Islet of Langerhans (tissue), 1 donor: ENCODE data around the gene OSBPL3.

Experiments
- FAIRE-seq: peaks from one replicate; lab custom pipeline; 2011; peaks lifted over from hg19 to GRCh38; lab: Jason Lieb, UNC

OSBPL3 gene

DNA sequence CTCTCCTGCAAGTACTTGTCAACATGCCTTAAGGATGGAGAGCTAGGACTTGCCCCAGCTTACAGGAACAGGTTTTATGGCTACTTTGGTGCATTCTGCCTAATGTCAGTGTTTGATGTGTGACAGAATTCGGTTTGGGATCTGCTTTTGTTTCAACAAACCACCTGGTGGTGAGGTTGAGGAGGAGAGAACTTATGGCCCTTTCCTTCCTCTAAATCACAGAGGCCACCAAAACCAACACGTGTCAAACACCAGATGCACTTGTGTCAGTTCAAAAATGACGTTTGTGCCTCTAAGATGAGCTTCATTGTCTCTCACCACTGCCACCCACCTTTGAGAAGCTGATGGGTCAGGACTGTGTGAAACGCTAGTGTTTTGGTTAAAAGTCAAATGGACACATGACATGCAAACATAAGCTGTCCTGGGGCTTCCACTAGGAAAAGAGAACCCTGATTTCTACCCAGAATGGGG lies 83.9 kb downstream of the OSBPL3 start:
- FAIRE-seq: no peak

DNA sequence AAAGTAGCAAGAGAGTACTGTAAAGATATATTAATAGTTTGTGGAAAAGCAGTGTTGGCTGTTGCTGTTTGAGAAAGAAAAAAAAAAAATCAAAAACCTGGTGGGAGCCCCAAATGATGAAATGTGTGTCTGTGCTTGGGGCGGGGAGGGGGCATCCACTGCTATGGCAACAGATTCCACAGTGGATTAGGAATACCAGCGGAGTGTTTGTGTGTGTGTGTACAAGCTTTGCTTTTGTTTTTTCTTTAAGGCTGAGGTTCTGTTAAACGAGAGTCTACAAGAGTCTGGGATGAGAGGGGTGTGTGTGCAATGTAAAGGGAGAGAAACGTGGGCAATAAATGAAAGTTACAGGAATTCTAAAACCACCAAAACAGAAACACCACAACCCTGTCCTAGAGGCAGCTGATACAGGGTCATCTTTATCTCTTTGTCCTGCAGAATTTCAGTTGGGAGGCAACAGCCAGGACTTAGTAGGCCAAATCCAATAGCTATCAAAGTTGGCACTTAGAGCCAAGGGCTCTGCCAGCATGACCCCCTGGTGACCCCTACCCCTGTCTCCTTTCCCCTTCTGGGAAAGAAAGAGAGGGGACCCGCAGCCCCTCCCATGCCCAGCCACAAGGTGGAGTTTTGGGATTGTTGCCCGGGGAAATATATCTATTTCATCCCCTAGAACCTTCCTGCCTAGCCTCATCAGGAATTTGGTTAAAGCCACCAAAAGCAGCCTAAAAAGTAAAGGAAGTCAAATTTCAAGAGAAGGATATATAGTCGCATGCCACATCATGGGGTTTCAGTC lies 85.4 kb downstream of the OSBPL3 start:
- no peak for FAIRE-seq

DNA sequence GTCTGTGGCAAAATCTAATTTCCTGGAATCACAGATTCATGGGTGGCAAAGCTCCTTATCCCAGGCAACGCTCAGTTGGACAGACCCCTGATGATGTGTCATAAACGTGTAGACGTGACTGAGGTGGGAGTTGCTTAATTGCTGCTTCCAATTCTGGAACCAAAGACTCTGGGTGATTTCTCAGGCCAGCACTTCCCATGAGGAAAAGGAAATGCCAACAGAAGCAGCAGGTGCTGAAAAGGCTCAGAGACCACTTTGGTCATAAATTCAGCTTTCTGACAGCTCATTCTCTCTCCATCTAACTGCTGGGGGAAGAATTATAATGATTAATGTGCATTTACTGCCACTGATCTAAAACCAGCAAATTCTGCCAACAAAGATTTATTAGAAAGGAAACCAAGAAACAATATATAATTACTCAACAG lies 88.7 kb downstream of the OSBPL3 start:
- FAIRE-seq: no peak

DNA sequence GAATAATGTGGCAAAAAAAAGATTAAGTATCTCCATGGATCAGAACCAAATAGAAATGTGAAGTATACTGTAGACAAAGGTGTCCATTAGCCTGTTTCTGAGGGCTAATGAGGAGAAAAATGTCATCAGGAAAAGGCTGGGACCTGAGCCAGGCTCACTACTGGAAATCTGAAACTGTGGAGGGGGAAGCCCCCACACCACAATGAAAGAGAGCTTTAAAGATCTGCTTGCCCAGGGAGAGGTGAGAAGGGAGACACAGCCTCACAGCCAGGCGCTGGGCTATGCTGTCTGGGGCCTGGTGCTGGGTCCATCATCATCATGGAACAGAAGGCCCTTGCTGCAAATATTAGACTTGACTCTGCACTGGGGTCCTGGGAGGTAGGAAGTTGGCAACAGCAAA lies 90.4 kb downstream of the OSBPL3 start:
- FAIRE-seq: no peak

DNA sequence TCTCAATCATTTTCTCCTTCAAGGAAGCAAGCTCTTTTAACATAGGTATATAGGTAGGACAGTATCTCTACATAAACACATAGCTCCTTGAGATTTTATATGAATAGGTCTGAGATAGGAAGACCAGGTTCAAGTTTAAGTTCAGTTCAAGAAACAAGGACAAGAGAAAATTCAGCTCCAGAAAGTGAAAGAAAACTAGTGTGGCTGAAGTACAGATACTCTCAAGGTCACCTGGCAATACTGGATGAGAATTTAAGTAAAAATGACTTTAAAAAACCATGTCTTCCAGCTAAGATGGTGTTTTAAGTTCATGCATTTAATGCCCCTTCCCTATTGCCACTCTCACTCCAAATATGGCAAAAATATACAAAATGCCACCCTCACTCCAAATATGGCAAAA lies 91.3 kb downstream of the OSBPL3 start:
- no peak for FAIRE-seq

DNA sequence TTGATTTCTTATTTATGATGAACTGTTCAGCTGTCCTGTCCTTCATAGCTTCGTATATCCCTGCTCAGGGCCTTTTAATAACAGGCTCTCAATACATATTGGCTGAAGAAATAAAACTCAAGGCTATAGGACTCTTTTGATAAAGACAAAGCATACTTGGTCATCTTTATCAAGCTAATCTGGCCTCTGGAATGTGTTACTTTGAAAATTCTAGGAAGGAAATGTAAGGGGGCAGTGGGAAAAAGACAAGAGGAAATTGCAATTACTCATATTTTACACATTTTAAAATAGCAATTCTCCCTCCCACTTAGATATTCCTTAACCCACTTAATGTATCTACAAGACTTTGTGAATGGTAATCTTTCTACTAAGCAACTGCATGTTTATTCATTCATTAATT lies 94.3 kb downstream of the OSBPL3 start:
- no peak for FAIRE-seq

DNA sequence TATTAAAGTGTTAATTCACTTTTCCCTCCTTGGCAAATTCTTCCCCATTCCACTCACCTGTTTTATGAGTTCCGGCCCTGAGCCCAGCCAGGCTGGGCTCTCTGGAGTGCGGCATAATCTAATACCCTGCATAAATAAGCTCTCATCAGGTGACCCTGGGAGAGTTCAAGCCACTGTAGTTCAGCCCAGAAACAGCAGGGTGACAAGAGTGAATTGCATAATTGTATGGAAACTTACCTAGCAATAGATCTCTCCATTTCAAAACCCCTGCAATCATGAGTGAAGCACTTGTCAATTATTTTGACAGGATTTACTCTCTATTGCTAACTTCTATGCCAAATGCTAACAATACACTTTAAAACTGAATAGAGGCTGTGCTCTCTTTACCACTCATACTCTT lies 94.7 kb downstream of the OSBPL3 start:
- no peak for FAIRE-seq

DNA sequence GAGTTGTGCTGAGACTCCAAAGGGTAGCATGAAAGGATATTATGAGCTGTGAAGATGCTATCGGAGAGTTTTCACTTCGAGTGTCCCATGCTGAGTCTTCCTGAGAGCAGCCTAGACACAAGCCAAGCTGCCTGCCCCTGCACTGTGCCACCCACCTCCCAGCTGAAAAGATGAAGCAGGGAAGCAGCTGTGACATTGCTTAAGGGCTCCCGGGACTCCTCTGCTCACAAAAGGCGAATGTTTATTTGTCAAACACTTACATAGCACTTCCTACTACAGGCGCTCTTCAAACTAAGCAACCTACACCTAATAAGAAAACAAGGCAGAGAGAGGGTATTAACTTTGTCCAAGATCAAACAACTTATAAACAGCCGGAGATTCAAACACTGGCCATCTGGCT lies 95.6 kb downstream of the OSBPL3 start:
- FAIRE-seq: no peak

DNA sequence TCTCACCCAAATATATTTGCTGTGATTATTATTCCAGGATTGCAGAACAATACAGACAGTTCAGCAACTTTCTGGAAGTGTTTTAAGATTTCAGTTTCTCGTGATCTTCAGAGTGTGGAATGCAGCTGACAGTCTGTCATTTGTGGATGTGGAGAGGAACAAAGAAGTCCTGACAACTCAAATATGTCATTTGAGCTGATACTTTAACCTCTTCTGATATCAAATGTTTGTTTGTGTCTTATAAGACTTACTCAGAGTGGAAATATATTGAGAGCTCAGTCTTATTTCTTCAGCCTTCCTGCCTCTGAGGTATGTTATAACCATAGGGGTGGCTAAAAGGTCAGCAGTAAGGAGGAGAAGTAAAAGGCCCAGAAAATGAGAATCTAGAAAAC lies 96.4 kb downstream of the OSBPL3 start:
- FAIRE-seq: no peak

DNA sequence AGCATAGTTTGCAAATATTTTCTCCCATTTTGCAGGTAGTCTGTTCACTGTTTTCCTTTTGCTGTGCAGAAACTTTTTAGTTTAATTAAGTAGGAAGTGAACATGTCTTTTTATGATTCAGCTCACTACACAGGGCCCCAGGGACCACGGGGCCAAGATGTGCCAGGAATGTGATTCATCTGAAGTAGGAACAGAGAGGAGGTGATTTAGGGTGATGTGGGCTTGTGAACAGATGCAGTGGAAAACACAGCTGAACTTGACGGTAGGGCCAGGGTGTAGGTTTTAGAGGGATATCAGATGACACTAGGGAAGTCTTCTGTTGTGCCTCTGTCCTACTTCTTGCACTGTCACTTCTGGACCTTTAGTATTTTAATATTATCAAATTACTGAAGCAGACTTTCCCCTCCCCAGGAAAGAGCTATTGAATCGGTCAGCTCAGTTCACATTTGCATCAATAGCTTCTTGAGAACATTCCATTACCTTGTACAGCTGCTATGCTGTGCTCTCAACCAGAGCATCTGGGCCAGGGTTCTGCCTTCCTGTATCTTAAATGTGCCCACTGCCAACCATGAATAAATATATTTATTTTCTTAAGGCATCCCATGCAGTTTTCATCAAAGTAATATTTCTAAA lies 96.9 kb downstream of the OSBPL3 start:
- no peak for FAIRE-seq

DNA sequence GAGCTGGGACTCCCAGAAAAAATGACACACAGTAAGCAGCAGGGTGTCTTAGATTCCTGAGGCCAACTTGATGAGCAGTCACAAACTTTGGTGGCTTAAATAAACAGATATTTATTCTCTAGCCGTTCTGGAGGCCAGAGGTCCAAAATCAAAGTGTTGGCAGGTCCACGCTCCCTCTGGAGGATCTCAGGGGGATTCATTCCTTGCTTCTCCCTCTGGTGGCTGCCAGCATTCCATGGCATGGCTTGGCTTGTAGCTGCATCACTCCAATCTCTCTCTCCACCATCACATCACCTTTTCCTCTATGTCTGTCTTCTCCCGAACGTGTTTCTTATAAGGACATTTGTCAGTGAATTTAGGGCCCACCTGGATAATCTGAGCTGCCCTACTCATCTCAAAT lies 98.4 kb downstream of the OSBPL3 start:
- FAIRE-seq: no peak

DNA sequence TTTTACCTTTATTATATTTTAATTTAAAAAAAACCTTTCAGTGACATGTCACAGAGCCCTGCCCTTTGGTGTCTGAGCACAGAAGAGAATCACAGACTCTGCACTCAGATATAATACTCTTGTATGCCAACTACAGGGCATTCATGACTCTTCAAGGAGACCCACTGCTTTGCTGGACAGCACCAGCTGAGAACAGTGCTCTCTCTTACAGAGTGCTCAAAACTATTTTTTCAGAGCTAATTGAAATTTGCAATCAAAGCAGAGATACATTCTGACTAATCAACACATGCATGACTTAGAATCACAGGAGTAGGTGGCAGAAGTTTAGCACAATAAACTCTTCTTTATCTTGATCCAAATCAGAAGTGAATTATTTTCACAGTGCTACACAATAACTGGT lies 99.1 kb downstream of the OSBPL3 start:
- FAIRE-seq: no peak

DNA sequence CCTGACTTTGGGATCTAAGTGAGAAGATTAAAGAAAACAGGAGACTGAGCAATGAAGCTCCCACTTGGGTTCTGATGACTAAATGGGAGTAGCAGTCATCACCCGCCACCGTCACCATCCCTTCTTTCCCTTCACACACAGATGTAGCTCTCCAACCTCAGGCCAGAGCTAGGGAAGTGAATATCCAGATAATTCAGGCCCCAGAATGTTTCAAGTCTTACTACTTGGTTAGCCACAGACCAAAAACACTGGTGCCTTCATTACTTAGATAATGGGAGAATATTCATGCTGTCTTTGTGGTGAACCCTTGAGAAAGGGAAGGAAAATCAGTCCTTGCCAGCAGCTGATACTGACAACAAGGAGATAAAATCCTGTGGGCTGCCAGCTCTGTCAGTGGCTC lies 100.7 kb downstream of the OSBPL3 start:
- no peak for FAIRE-seq

DNA sequence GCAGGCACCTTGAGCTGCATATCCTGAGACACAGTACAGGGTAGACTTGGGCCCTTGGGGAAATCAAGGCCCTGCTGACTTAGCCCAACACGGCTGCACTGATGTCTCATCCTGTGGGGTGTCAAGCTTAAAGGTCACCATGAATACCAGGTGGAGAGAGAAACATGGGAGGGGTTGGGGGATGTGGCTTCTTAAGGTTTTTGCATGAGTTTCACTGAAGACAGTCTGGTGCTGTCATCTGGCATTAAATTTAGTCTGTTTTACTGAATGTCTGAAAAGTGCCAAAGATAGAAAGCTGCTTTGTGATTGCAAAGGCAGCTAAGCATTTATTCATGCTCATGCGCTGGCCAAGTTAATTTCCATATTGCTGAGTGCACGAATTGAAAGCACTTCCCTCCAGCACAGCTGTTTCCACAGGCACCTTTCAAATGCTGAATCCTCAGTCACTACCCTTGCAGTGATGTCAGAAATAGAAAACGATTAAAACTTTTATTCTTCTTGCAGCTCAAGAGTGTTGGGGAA lies 102.1 kb downstream of the OSBPL3 start:
- no peak for FAIRE-seq

DNA sequence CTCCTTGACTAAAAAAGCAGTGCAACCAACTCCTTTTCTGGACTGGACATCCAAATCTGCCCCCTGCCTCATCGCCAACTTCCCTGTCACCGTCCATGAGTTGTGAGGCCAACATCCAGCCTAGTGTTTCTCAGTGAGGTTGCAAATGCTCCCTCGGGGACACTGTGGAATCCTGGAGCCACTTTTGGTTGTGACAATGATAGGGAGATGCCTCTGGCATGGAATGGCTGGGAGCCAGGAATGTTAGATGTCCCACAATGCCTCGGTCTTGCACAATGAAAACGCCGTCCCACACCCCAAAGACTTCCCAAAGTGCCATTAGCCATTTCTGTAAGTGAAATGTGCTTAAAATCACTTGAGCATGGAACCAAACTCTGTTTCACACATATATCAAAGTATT lies 105.2 kb downstream of the OSBPL3 start:
- FAIRE-seq: no peak

DNA sequence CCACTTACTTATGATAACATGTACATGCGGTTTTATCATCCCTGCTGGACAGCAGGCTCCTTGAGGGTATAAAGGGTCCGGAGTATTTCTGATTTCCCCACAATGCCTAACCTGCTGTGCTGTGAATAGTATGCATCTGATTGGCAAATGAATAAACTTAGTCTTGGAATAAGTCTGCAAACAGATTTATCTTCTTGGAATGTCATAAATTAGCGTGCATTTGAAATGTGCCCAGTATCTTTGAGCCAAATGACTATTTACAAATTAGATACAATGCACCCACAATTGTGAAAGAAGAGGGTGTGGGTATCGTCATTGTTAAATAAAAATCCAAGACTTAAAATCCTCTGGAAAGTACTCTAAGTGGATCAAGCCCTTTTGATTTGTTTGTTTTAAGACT lies 106.0 kb downstream of the OSBPL3 start:
- no peak for FAIRE-seq

DNA sequence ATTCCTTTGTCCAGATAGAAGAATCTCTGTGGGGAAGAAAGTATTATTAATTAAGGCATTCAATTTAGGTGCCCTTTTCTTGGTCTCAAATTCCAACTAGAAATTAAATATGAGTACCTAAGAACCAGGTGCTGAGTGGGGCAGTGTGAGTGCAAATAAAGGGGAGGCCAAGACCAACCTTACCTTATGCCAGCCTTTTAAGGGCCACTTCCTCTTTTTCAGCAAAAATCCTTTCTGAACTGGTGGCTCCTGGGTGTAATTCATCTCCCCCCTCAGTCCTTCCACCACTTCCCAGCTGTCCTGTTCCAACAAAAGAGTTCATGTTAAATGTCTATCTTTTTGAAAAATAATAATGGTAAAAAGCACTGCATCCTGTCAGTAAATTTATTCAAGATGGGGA lies 108.2 kb downstream of the OSBPL3 start:
- no peak for FAIRE-seq

DNA sequence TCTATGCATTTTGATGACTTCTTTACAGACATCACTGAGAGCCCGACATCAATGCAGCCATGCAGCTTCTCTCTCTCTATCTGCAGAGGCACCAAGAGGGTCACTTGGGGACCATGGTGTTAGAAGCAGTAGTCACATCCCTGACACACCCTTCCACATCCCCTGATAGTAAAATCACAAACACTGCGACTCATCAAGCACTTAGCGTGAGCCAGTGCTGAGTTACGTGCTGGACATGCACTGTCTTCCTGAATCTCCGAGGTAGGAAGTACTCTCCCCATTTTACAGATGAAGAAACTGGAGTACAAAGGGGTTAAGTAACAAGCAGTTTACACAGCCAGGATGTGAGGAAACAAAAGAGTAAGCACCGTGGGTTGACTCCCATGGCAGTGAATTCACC lies 109.2 kb downstream of the OSBPL3 start:
- FAIRE-seq: no peak

DNA sequence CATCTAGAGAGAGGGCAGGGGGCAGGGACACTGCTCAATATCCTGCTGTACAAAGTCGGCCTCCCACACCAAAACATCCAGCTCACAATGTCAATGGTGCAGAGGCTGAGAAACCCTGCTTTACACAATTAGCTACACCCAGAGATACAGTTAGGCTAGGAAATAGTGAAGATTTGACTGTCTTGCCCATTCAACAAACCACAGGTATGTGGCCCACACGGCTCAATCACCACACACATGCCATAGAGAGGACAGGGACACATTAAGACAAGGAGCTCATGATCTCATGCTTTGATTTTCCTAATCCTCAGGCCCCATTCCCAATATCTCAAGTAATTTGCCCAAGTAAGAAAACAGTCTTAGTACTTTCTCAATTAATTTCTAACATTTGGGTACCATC lies 110.4 kb downstream of the OSBPL3 start:
- FAIRE-seq: no peak

DNA sequence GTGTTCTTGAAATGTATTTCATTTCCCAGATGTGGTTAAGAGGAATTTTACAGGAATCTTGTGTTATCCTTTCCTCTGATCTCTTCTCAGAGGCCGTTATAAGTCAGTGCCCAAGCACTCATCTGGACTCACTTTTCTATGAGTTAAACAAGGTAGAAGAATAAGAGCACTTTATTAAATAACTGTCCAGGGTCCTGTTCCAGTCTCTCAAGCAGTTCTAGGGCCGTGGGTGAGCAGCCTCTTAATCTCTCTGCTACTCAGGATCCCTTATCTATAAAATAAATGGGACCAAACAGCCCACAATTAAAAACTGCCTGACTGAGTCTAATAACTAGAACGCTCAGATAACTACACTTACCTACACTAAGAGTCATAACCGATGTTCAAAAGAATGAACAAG lies 111.2 kb downstream of the OSBPL3 start:
- no peak for FAIRE-seq

DNA sequence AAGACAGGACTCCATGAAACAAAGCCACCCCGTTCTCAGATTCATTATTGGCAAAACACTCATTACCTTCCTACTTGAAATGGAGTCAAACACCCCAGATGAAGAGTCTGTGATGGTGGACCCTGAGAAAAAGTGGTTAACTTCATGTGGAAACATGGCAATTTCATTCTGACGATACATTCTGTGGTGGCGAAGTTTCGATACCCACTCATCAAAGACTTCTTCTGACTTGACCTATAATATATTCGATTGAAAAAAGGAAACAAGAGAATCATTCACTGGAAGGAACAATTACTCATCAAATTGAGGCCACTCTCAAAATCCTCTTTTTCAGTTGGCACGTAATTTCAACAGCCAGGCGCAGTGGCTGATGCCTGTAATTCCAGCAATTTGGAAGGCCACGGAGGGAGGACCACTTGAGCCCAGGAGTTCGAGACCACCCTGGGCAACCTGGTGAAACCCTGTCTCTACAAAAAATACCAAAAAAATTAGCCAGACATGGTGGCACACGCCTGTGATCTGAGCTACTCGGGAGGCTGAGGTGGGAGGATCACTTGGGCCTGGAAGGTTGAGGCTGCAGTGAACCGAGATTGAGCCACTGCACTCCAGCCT lies 113.9 kb downstream of the OSBPL3 start:
- no peak for FAIRE-seq

DNA sequence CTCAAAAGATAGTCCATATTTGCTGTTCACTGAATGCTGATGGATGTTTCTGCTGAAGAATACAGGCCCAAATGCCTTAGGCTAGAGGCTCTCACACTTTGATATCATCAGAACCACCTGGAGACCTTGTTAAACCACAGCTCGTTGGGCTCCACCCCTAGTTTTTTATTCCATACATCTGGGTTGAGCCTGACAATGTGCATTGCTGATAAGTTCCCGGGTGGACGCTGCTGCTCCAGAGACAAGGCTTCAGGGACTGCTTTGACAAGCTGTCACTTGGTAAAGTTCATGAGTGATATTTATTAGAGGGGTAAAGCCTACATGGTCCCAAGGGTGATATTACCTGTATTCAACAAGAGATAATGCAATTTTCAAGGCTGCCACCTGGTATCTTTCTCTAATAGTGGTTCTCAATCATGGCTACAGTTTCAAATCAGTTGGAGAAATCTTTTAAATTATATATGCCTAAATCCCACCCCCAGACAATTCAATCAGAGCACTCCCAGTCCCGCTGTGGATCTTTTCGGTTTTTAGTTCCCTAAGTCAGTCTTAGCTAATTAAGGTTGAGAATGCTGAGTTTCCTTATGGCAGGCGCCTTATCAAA lies 115.7 kb downstream of the OSBPL3 start:
- no peak for FAIRE-seq

DNA sequence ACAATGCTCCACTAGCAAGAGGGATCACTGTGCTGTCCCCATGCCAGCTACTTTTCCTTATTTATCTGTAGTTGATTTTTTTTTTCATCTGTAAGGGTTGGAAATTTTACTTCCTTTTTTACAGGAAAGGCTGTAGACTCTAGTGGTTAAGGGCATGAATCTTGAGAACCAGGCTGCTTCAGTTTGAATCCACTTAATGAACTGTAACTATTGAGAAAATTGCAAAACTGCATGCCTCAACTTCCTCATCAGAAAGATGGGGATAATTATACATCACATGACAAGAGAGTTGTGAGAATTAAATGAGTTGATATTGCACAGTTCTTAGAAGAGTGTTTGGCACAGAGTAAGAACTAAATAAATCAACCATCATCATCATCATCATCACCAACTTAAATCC lies 116.4 kb downstream of the OSBPL3 start:
- FAIRE-seq: no peak
